Measurements from ENCODE around the gene CRIM1.
A peak's percentile ranks its signal among the peaks of the same experiment; 100 is the strongest.

The CRIM1 gene

GRCh38 chr2:36356990-36357846 lies 1.6 kb downstream of the CRIM1 start:
- Histone ChIP-seq H3K27me3 (ENCODE audit: control insufficient read depth in 3 of 3, insufficient read depth in 3 of 3, low read depth in 1 of 3, low read length in 3 of 3) (peaks cover 0 to 4% (median 0%) of the 10 kb centered on the region in 3 experiments), H3K27ac (replicated peaks; ENCODE audit: low read length) (peak overlapping the region; percentile 31), H2BK12ac (ENCODE audit: low read length) (no peak overlapping the region), H3K79me1 (ENCODE audit: low read depth, low read length) (peaks cover 4% of the 10 kb centered on the region), H4K8ac (ENCODE audit: low read depth, low read length) (no peak overlapping the region), H3K4ac (ENCODE audit: low read length) (no peak overlapping the region), H2AFZ (ENCODE audit: low read length) (peak overlapping the region; percentile 94), H3K9me3 (replicated peaks in 1 of 2; ENCODE audit: control insufficient read depth in 2 of 2, insufficient read depth in 1 of 2, low read depth in 1 of 2, low read length in 2 of 2) (no peaks in the 10 kb centered on the region), H3K4me3 (ENCODE audit: low read length in 2 of 2) (peak overlapping the region; percentile 71 to 99), H3K4me1 (ENCODE audit: control insufficient read depth in 2 of 2, insufficient read depth in 1 of 2, low read depth in 1 of 2, low read length in 2 of 2) (peaks cover 5 to 7% of the 10 kb centered on the region in 2 donors), H3K36me3 (replicated peaks in 1 of 2; ENCODE audit: control insufficient read depth in 2 of 2, insufficient read depth in 2 of 2, low read length in 2 of 2) (no peaks in the 10 kb centered on the region), H3K23ac (ENCODE audit: low read depth, low read length, poor library complexity) (no peak overlapping the region), H2BK15ac (ENCODE audit: low read length) (no peak overlapping the region), H3K14ac (ENCODE audit: low read length) (peak overlapping the region; percentile 76), H3K18ac (ENCODE audit: low read length) (peak overlapping the region; percentile 97), H2BK120ac (ENCODE audit: low read depth, low read length) (no peak overlapping the region), H2AK5ac (ENCODE audit: low read depth, low read length) (no peak overlapping the region), H2BK5ac (ENCODE audit: low read length) (no peak overlapping the region), H4K91ac (ENCODE audit: low read depth, low read length, poor library complexity) (no peak overlapping the region), H3K9ac (ENCODE audit: low read depth, low read length, poor library complexity) (peak overlapping the region; percentile 96), H3K4me2 (ENCODE audit: insufficient read depth, low read length, poor library complexity, severe bottlenecking) (peak overlapping the region; percentile 78)
- DNase-seq (ENCODE audit: low spot score), result no peak
- WGBS, 2 donors (ENCODE audit: extremely low coverage in 2 of 2, insufficient read length in 2 of 2, insufficient replicate concordance in 1 of 2), result no CpG with 5 or more reads among the region's 53 CpGs

- H3K4me1 ChIP-seq (ENCODE audit: control insufficient read depth in 2 of 2, insufficient read depth in 1 of 2, low read depth in 1 of 2, low read length in 2 of 2), result peaks cover 8 to 10% of the 10 kb centered on the region in 2 donors
- H2BK15ac ChIP-seq (ENCODE audit: low read length), result no peak overlapping the region
- peak overlapping the region; percentile 71 to 99 for H3K4me3 ChIP-seq (ENCODE audit: low read length in 2 of 2)
- H3K9me3 ChIP-seq (replicated peaks in 1 of 2; ENCODE audit: control insufficient read depth in 2 of 2, insufficient read depth in 1 of 2, low read depth in 1 of 2, low read length in 2 of 2), result no peaks in the 10 kb centered on the region
- H2BK12ac ChIP-seq (ENCODE audit: low read length), result no peak overlapping the region
- H2AFZ ChIP-seq (ENCODE audit: low read length), result peak overlapping the region; percentile 94
- DNase-seq (ENCODE audit: low spot score), result no peak
- H2BK5ac ChIP-seq (ENCODE audit: low read length), result no peak overlapping the region
- no peak overlapping the region for H4K8ac ChIP-seq (ENCODE audit: low read depth, low read length)
- no CpG with 5 or more reads among the region's 9 CpGs for WGBS, 2 donors (ENCODE audit: extremely low coverage in 2 of 2, insufficient read length in 2 of 2, insufficient replicate concordance in 1 of 2)
- H2AK5ac ChIP-seq (ENCODE audit: low read depth, low read length), result no peak overlapping the region
- H3K27me3 ChIP-seq (ENCODE audit: control insufficient read depth in 3 of 3, insufficient read depth in 3 of 3, low read depth in 1 of 3, low read length in 3 of 3), result peaks cover 0 to 4% (median 0%) of the 10 kb centered on the region in 3 experiments
- peak overlapping the region; percentile 78 for H3K4me2 ChIP-seq (ENCODE audit: insufficient read depth, low read length, poor library complexity, severe bottlenecking)
- H3K9ac ChIP-seq (ENCODE audit: low read depth, low read length, poor library complexity), result peak overlapping the region; percentile 82
- H3K18ac ChIP-seq (ENCODE audit: low read length), result no peak overlapping the region
- no peak overlapping the region for H2BK120ac ChIP-seq (ENCODE audit: low read depth, low read length)
- H4K91ac ChIP-seq (ENCODE audit: low read depth, low read length, poor library complexity), result no peak overlapping the region
- H3K23ac ChIP-seq (ENCODE audit: low read depth, low read length, poor library complexity), result no peak overlapping the region
- H3K79me1 ChIP-seq (ENCODE audit: low read depth, low read length), result peaks cover 4% of the 10 kb centered on the region
- no peak overlapping the region for H3K14ac ChIP-seq (ENCODE audit: low read length)
- H3K27ac ChIP-seq (replicated peaks; ENCODE audit: low read length), result no peak overlapping the region
- H3K36me3 ChIP-seq (replicated peaks in 1 of 2; ENCODE audit: control insufficient read depth in 2 of 2, insufficient read depth in 2 of 2, low read length in 2 of 2), result no peaks in the 10 kb centered on the region
- no peak overlapping the region for H3K4ac ChIP-seq (ENCODE audit: low read length)
Measured at GRCh38 chr2:36357847-36358659, 2.5 kb downstream of the CRIM1 start.

- Histone ChIP-seq H2AK5ac (ENCODE audit: low read depth, low read length) (no peak overlapping the region), H3K79me1 (ENCODE audit: low read depth, low read length) (peaks cover 6% of the 10 kb centered on the region), H3K4me2 (ENCODE audit: insufficient read depth, low read length, poor library complexity, severe bottlenecking) (no peak overlapping the region), H3K27me3 (ENCODE audit: control insufficient read depth in 3 of 3, insufficient read depth in 3 of 3, low read depth in 1 of 3, low read length in 3 of 3) (peaks cover 0 to 4% (median 0%) of the 10 kb centered on the region in 3 experiments), H4K91ac (ENCODE audit: low read depth, low read length, poor library complexity) (no peak overlapping the region), H2AFZ (ENCODE audit: low read length) (no peak overlapping the region), H3K18ac (ENCODE audit: low read length) (no peak overlapping the region), H3K9me3 (replicated peaks in 1 of 2; ENCODE audit: control insufficient read depth in 2 of 2, insufficient read depth in 1 of 2, low read depth in 1 of 2, low read length in 2 of 2) (no peaks in the 10 kb centered on the region), H3K27ac (replicated peaks; ENCODE audit: low read length) (no peak overlapping the region), H3K4ac (ENCODE audit: low read length) (no peak overlapping the region), H4K8ac (ENCODE audit: low read depth, low read length) (no peak overlapping the region), H2BK120ac (ENCODE audit: low read depth, low read length) (no peak overlapping the region), H3K9ac (ENCODE audit: low read depth, low read length, poor library complexity) (no peak overlapping the region), H3K4me3 (ENCODE audit: low read length in 2 of 2) (no peak overlapping the region), H2BK12ac (ENCODE audit: low read length) (no peak overlapping the region), H3K4me1 (ENCODE audit: control insufficient read depth in 2 of 2, insufficient read depth in 1 of 2, low read depth in 1 of 2, low read length in 2 of 2) (peaks cover 10 to 14% of the 10 kb centered on the region in 2 donors), H3K14ac (ENCODE audit: low read length) (no peak overlapping the region), H2BK5ac (ENCODE audit: low read length) (no peak overlapping the region), H3K36me3 (replicated peaks in 1 of 2; ENCODE audit: control insufficient read depth in 2 of 2, insufficient read depth in 2 of 2, low read length in 2 of 2) (no peaks in the 10 kb centered on the region), H2BK15ac (ENCODE audit: low read length) (no peak overlapping the region), H3K23ac (ENCODE audit: low read depth, low read length, poor library complexity) (no peak overlapping the region)
- no peak for DNase-seq (ENCODE audit: low spot score)
- WGBS, 2 donors (ENCODE audit: extremely low coverage in 2 of 2, insufficient read length in 2 of 2, insufficient replicate concordance in 1 of 2), result no CpG with 5 or more reads among the region's 5 CpGs
Measured at GRCh38 chr2:36359067-36359466, 3.5 kb downstream of the CRIM1 start.

- Histone ChIP-seq H3K9me3 (replicated peaks in 1 of 2; ENCODE audit: control insufficient read depth in 2 of 2, insufficient read depth in 1 of 2, low read depth in 1 of 2, low read length in 2 of 2) (no peaks in the 10 kb centered on the region), H4K8ac (ENCODE audit: low read depth, low read length) (no peak overlapping the region), H3K4me2 (ENCODE audit: insufficient read depth, low read length, poor library complexity, severe bottlenecking) (no peak overlapping the region), H3K18ac (ENCODE audit: low read length) (no peak overlapping the region), H3K4ac (ENCODE audit: low read length) (no peak overlapping the region), H2BK5ac (ENCODE audit: low read length) (no peak overlapping the region), H2AFZ (ENCODE audit: low read length) (no peak overlapping the region), H3K27ac (replicated peaks; ENCODE audit: low read length) (no peak overlapping the region), H3K79me1 (ENCODE audit: low read depth, low read length) (peaks cover 6% of the 10 kb centered on the region), H2BK15ac (ENCODE audit: low read length) (no peak overlapping the region), H3K27me3 (ENCODE audit: control insufficient read depth in 3 of 3, insufficient read depth in 3 of 3, low read depth in 1 of 3, low read length in 3 of 3) (no peaks in the 10 kb centered on the region), H2BK120ac (ENCODE audit: low read depth, low read length) (no peak overlapping the region), H4K91ac (ENCODE audit: low read depth, low read length, poor library complexity) (no peak overlapping the region), H3K4me1 (ENCODE audit: control insufficient read depth in 2 of 2, insufficient read depth in 1 of 2, low read depth in 1 of 2, low read length in 2 of 2) (peaks cover 10 to 14% of the 10 kb centered on the region in 2 donors), H3K36me3 (replicated peaks in 1 of 2; ENCODE audit: control insufficient read depth in 2 of 2, insufficient read depth in 2 of 2, low read length in 2 of 2) (no peaks in the 10 kb centered on the region), H3K9ac (ENCODE audit: low read depth, low read length, poor library complexity) (no peak overlapping the region), H3K14ac (ENCODE audit: low read length) (no peak overlapping the region), H2BK12ac (ENCODE audit: low read length) (no peak overlapping the region), H3K4me3 (ENCODE audit: low read length in 2 of 2) (no peak overlapping the region), H2AK5ac (ENCODE audit: low read depth, low read length) (no peak overlapping the region), H3K23ac (ENCODE audit: low read depth, low read length, poor library complexity) (no peak overlapping the region)
- WGBS, 2 donors (ENCODE audit: extremely low coverage in 2 of 2, insufficient read length in 2 of 2, insufficient replicate concordance in 1 of 2), result no CpG with 5 or more reads among the region's 4 CpGs
- no peak for DNase-seq (ENCODE audit: low spot score)
Measured at GRCh38 chr2:36360063-36360462, 4.5 kb downstream of the CRIM1 start.
